Measurements from ENCODE around the gene LRRC55.

DNA sequence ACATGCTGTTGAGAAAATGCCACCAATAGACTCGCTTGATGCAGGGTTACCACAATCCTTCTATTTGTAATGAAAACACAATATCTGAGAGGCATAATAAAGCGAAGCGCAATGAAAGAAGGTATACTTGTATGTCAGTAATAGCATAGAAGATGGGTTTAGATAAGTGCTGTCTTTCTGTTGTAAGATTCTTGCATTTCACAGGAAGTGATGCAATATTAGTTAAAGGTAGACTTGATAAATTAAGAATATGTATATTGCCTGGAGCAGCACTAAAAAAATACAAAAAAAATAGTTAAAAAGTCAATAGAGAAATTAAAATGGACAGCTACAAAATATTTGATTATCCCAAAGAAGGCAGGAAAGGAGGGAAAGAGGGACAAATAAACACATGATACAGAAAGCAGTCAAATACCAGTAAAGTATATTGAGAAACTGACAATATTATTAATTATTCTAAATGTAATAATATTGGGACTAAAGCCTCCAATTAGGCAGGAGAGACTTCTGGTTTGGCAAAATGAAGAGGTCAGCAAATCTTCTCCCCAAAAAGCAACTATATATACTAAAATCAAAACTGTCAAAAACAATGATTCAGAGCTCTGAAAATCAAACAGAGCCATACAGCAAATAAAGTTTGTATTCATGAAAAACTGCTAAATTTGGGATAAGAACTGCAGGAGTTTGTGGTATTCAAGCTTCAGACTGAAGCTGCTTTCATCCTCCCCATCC lies 46.6 kb upstream of the LRRC55 start:
- TF ChIP-seq POLR2A (IDR thresholded peaks at IDR 0.05) (no peak), POLR2AphosphoS5 (IDR thresholded peaks at IDR 0.05) (no peak)
- TF ChIP-seq, protein P1, sequence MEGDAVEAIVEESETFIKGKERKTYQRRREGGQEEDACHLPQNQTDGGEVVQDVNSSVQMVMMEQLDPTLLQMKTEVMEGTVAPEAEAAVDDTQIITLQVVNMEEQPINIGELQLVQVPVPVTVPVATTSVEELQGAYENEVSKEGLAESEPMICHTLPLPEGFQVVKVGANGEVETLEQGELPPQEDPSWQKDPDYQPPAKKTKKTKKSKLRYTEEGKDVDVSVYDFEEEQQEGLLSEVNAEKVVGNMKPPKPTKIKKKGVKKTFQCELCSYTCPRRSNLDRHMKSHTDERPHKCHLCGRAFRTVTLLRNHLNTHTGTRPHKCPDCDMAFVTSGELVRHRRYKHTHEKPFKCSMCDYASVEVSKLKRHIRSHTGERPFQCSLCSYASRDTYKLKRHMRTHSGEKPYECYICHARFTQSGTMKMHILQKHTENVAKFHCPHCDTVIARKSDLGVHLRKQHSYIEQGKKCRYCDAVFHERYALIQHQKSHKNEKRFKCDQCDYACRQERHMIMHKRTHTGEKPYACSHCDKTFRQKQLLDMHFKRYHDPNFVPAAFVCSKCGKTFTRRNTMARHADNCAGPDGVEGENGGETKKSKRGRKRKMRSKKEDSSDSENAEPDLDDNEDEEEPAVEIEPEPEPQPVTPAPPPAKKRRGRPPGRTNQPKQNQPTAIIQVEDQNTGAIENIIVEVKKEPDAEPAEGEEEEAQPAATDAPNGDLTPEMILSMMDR (IDR thresholded peaks at IDR 0.05), result no peak
